Renal cortex interstitium (tissue), 11 donors: ENCODE results near the gene SFXN3. TPM values are rescaled to one million over a fixed set of nuclear protein-coding genes. Genes with fewer than 3 reads are reported as not detected.

Source experiments
- DNase-seq, 11 donors: peaks; one replicate each; pipeline ENCODE4 v3.0.0-alpha.2; 2013; ENCODE audit warnings: low read depth in 9 of 11, low spot score in 4 of 11; ENCODE audit errors: extremely low read depth in 1 of 11
- polyA plus RNA-seq, 3 donors: library from polyadenylated mRNA; unstranded; fragments of 120-200 nt; gene quantifications; one replicate each; pipeline ENCODE4 v1.2.1, GENCODE V29; 2013; ENCODE audit not compliant: insufficient read length in 3 of 3

Gene SFXN3
- polyA plus RNA-seq, 3 donors = 22.4 to 36.1 (median 24.2) TPM

- DNase-seq = no peak
Measured at GRCh38 chr10:101087376-101087775, 56.3 kb downstream of the SFXN3 start.

- no peak for DNase-seq
Measured at GRCh38 chr10:101087965-101088364, 56.9 kb downstream of the SFXN3 start.

DNA sequence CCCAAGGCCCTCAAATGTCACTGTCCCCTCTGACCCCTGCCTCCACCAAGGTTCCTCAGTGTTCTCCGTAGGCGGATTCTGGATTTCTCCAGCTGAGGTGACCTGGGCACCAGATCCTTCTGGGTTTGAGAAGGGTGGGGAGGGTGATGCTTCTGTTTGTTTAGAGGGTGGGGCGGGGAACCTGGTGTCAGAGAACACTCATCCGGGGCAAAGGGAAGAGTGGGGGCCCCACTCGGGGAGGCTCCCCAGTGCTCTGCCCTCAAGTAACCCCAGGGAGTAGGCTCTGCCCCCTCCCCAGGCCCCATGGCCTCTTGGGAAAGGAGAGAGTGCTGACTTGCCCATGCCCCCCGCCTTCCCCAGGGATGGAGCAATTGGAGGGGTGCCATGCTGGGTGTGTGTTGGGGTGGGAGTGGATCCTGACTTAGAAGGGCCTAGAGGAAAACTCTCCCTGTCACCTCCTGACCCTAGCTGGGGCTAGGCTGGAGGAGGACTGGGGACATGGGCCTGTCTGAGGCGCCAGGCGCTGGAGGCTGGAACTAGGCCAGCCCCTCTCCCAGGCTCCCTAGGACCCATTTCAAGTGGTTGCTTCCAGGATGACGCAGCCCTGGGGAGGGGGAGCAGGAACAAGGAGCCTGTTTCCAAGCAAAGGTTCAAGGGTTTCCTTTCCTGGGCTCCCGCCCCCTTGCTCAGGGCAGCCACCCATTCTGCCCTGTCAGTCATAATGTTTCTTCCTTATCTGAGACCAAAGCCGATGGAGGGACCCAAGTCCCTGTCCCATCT lies 58.7 kb downstream of the SFXN3 start:
- DNase-seq = no peak

GRCh38 chr10:101090597-101090996 lies 59.6 kb downstream of the SFXN3 start:
- DNase-seq = no peak

Other genes starting within 250 kb of the SFXN3 start
- gene SLF2, start 118.3 kb upstream of the SFXN3 start, polyA plus RNA-seq = 10 to 100 TPM; 33.4 to 45.6 (median 36.9) TPM
- 10 to 100 TPM; 49.8 to 52.7 (median 50.3) TPM for gene SEMA4G, start 61.7 kb upstream of the SFXN3 start, polyA plus RNA-seq
- gene MRPL43, start 43.7 kb upstream of the SFXN3 start, polyA plus RNA-seq = 100 to 1,000 TPM in 2 of 3 donors, 10 to 100 TPM in 1; 94.5 to 105 (median 100) TPM
- gene TWNK, start 43.7 kb upstream of the SFXN3 start, polyA plus RNA-seq = 10 to 100 TPM; 13.4 to 17.1 (median 16.1) TPM
- gene LZTS2, start 31.4 kb upstream of the SFXN3 start, polyA plus RNA-seq = 10 to 100 TPM; 45.4 to 72.3 (median 70.8) TPM
- 1 to 10 TPM; 2.3 to 4.3 (median 3.8) TPM for gene PDZD7, start 105 bp upstream of the SFXN3 start, polyA plus RNA-seq
- gene KAZALD1, start 30.8 kb downstream of the SFXN3 start, polyA plus RNA-seq = 10 to 100 TPM in 1 of 3 donors, 1 to 10 TPM in 2; 8.0 to 12.7 (median 10.0) TPM
- gene TLX1, start 100.1 kb downstream of the SFXN3 start, polyA plus RNA-seq = under 1 TPM in 2 of 3 donors, not detected in 1; 0.09 TPM
- under 1 TPM in 1 of 3 donors, not detected in 2; 0.03 TPM for gene LBX1, start 198.2 kb downstream of the SFXN3 start, polyA plus RNA-seq